ENCODE data around the gene MSRB1.
"Not testable (repeated sequence)": the region's sequence is repeated elsewhere in the genome, so short reads cannot be mapped to it uniquely, and the experiment has no call there.

The MSRB1 gene

DNA sequence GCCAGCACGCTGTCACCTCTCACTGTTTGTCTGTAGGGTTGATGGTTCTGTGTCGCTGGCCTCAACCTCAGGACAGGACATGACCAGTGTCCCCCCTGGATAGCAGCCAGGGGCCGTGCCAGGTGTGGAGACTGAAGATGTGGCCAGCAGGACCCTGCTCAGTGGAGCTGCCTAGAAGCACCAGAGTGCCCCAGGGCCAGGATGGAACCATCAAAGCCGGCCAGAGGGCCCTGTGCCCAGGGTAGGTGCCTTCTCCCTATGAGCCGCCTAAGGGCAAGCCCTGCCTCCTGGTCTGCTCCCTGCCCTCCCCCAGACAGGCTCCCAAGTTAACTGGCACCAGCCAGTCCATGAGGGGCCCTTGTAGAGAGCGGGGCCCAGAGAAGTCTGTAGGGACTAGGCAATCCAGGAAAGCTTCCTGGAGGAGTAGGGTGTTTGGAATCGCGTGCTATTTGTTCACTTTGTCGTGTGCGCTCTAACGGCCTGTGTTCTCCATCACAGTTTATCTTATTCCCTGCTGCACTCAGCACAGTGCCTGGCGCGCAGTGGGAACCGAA is 15.8 kb upstream of the MSRB1 start:
- Histone ChIP-seq H3K4me3 (replicated peaks; ENCODE audit: low read depth, low read length) (no peak overlapping the region; the same call in 1 of the 2 replicates), H3K36me3 (ENCODE audit: control insufficient read depth, insufficient read depth, low read length) (peaks cover 19% of the 10 kb centered on the region), H3K27me3 (replicated peaks; ENCODE audit: control insufficient read depth, insufficient read depth, low read length) (no peaks in the 10 kb centered on the region)
- peak; percentile 18 for DNase-seq (ENCODE audit: extremely low read depth, insufficient read length)
- TF ChIP-seq, protein P1, sequence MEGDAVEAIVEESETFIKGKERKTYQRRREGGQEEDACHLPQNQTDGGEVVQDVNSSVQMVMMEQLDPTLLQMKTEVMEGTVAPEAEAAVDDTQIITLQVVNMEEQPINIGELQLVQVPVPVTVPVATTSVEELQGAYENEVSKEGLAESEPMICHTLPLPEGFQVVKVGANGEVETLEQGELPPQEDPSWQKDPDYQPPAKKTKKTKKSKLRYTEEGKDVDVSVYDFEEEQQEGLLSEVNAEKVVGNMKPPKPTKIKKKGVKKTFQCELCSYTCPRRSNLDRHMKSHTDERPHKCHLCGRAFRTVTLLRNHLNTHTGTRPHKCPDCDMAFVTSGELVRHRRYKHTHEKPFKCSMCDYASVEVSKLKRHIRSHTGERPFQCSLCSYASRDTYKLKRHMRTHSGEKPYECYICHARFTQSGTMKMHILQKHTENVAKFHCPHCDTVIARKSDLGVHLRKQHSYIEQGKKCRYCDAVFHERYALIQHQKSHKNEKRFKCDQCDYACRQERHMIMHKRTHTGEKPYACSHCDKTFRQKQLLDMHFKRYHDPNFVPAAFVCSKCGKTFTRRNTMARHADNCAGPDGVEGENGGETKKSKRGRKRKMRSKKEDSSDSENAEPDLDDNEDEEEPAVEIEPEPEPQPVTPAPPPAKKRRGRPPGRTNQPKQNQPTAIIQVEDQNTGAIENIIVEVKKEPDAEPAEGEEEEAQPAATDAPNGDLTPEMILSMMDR (IDR thresholded peaks at IDR 0.05; ENCODE audit: insufficient read depth, low read length, poor library complexity, severe bottlenecking) = no peak

DNA sequence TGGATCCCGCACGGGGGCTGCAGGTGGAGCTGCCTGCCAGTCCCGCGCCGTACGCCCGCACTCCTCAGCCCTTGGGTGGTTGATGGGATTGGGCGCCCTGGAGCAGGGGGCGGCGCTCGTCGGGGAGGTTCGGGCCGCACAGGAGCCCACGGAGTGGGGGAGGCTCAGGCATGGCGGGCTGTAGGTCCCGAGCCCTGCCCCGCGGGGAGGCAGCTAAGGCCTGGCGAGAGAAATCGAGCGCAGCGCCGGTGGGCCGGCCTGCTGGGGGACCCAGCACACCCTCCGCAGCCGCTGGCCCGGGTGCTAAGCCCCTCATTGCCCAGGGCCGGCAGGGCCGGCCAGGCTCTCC is 15.1 kb upstream of the MSRB1 start:
- H3K4me3 ChIP-seq (replicated peaks; ENCODE audit: low read depth, low read length); H3K27me3 ChIP-seq (replicated peaks; ENCODE audit: control insufficient read depth, insufficient read depth, low read length); DNase-seq (ENCODE audit: extremely low read depth, insufficient read length): not testable (repeated sequence)
- H3K36me3 ChIP-seq (ENCODE audit: control insufficient read depth, insufficient read depth, low read length) = peaks cover 14% of the 10 kb centered on the region

DNA sequence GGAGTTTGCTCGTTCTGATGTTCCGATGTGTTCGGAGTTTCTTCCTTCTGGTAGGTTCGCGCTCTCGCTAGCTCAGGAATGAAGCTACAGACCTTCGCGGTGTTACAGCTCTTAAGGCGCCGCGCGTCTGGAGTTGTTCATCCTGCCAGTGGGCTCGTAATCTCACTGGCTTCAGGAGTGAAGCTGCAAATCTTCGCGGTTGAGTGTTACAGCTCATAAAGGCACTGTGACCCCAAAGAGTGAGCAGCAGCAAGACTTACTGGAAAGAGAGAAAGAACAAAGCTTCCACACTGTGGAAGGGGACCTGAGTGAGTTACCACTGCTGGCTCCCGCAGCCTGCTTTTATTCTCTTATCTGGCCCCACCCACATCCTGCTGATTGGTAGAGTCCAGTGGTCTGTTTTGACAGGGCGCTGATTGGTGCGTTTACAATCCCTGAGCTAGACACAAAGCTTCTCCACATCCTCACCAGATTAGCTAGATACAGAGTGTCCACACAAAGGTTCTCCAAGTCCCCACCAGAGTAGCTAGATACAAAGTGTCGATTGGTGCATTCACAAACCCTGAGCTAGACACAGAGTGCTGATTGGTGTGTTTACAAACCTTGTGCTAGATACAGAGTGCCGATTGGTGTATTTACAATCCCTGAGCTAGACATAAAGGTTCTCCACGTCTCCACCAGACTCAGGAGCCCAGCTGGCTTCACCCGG is 14.6 kb upstream of the MSRB1 start:
- peaks cover 10% of the 10 kb centered on the region for H3K36me3 ChIP-seq (ENCODE audit: control insufficient read depth, insufficient read depth, low read length)
- DNase-seq (ENCODE audit: extremely low read depth, insufficient read length); H3K4me3 ChIP-seq (replicated peaks; ENCODE audit: low read depth, low read length); H3K27me3 ChIP-seq (replicated peaks; ENCODE audit: control insufficient read depth, insufficient read depth, low read length): not testable (repeated sequence)

DNA sequence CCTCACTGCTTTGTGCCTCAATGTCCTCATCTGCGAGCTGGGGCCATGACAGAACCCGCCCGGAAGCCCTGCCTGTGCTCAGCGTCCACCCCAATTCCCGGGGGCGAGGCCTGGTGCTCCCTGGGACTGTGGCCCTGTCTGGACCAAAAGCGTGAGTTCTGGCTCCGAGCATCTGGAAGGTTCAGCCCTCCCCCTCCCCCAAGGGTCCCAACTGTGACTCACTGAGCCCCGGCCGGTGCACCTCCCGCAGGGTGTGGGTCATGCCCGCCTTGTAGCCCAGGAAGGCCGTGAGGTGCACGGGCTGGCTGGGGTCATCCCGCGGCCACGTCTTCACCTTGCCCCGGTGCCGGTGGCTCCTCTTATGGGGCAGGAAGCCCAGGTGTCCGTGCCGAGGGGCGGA is 10.7 kb upstream of the MSRB1 start:
- no peak overlapping the region for H3K4me3 ChIP-seq (replicated peaks; ENCODE audit: low read depth, low read length)
- H3K27me3 ChIP-seq (replicated peaks; ENCODE audit: control insufficient read depth, insufficient read depth, low read length) = no peaks in the 10 kb centered on the region
- DNase-seq (ENCODE audit: extremely low read depth, insufficient read length) = no peak
- H3K36me3 ChIP-seq (ENCODE audit: control insufficient read depth, insufficient read depth, low read length) = no peaks in the 10 kb centered on the region
- TF ChIP-seq, protein P1 (IDR thresholded peaks at IDR 0.05; ENCODE audit: insufficient read depth, low read length, poor library complexity, severe bottlenecking) = no peak

DNA sequence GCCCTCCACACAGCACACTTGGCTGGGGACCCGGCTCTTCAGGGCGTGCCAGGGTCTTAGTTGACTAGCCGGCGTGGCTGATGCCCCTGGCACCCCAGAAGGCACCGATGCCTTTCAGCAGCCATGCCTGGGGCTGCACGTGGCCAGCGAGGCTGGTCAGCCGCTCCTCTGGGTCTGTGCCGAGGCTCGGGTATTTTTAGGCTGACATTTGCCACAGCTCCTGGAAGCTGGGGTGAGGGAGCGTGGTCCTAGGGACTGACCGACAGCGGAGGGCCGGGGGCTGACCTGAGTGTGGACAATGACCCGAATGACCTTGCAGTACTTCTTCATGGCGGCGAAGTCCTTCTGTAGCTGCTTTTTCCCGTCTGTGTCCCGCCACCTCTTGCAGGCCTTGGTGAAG is 7.6 kb upstream of the MSRB1 start:
- TF ChIP-seq, protein P1 (IDR thresholded peaks at IDR 0.05; ENCODE audit: insufficient read depth, low read length, poor library complexity, severe bottlenecking) = no peak
- no peak for DNase-seq (ENCODE audit: extremely low read depth, insufficient read length)
- no peaks in the 10 kb centered on the region for H3K36me3 ChIP-seq (ENCODE audit: control insufficient read depth, insufficient read depth, low read length)
- H3K4me3 ChIP-seq (replicated peaks; ENCODE audit: low read depth, low read length) = no peak overlapping the region
- no peaks in the 10 kb centered on the region for H3K27me3 ChIP-seq (replicated peaks; ENCODE audit: control insufficient read depth, insufficient read depth, low read length)

DNA sequence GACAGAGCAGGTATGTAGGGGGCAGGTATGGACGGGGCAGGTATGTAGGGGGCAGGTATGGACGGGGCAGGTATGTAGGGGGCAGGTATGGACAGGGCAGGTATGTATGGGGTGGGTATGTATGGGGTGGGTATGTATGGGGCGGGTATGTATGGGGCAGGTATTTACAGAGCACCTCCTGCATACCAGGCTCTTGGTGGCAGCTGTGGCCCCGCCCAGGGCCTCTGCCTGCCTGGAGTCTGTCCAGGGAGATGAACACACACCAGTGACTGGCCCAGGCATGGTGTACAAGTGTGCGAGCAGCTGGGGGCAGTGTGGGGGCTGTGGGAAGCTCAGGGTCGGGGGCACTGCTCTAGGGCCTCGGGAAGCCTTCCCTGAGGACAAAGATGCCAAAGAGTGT is 7.0 kb upstream of the MSRB1 start:
- DNase-seq (ENCODE audit: extremely low read depth, insufficient read length) = no peak
- no peaks in the 10 kb centered on the region for H3K36me3 ChIP-seq (ENCODE audit: control insufficient read depth, insufficient read depth, low read length)
- H3K4me3 ChIP-seq (replicated peaks; ENCODE audit: low read depth, low read length) = no peak overlapping the region
- TF ChIP-seq, protein P1 (IDR thresholded peaks at IDR 0.05; ENCODE audit: insufficient read depth, low read length, poor library complexity, severe bottlenecking) = no peak
- H3K27me3 ChIP-seq (replicated peaks; ENCODE audit: control insufficient read depth, insufficient read depth, low read length) = no peaks in the 10 kb centered on the region

DNA sequence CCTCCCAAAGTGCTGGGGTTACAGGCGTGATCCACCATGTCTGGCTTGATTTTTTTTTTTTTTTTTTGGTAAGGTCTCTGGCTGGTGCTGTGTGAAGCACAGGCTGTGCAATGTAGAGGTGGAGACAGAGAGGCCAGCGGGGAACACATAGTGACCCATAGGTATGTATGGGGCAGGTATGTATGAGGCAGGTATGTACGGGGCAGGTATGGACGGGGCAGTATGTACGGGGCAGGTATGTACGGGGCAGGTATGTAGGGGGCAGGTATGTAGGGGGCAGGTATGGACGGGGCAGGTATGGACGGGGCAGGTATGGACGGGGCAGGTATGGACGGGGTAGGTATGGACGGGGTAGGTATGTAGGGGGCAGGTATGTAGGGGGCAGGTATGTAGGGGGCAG is 6.5 kb upstream of the MSRB1 start:
- no peak for DNase-seq (ENCODE audit: extremely low read depth, insufficient read length)
- Histone ChIP-seq H3K27me3 (replicated peaks; ENCODE audit: control insufficient read depth, insufficient read depth, low read length) (no peaks in the 10 kb centered on the region), H3K4me3 (replicated peaks; ENCODE audit: low read depth, low read length) (no peak overlapping the region), H3K36me3 (ENCODE audit: control insufficient read depth, insufficient read depth, low read length) (no peaks in the 10 kb centered on the region)
- TF ChIP-seq, protein P1 (IDR thresholded peaks at IDR 0.05; ENCODE audit: insufficient read depth, low read length, poor library complexity, severe bottlenecking) = no peak
